Uterus (tissue), 4 donors: Measurements from ENCODE around the gene ZC3H12A. TPM values are rescaled to one million over a fixed set of nuclear protein-coding genes. Genes with fewer than 3 reads are reported as not detected.

Experiments
- DNase-seq, 2 donors: peaks; one replicate each; pipeline ENCODE4 v3.0.0-alpha.2; 2019 to 2020
- H3K27ac ChIP-seq, 2 donors: fragments of 200-600 bp; sonication (generic); 1 replicate in 1 of 2; 2 replicates in 1 of 2; pipeline ENCODE4 v1.5.1; 2016 to 2018
- H3K27me3 ChIP-seq, 2 donors: fragments of 200-600 bp; sonication (generic); one replicate each; pipeline ENCODE4 v1.5.1; 2018 to 2019; ENCODE audit warnings: control low read depth in 1 of 2
- H3K36me3 ChIP-seq, 2 donors: fragments of 200-600 bp; sonication (generic); one replicate each; pipeline ENCODE4 v1.5.1; 2019; ENCODE audit warnings: control low read depth in 1 of 2
- H3K4me1 ChIP-seq, 2 donors: fragments of 200-600 bp; sonication (generic); one replicate each; pipeline ENCODE4 v1.5.1; 2018 to 2019; ENCODE audit warnings: control low read depth in 1 of 2
- H3K4me3 ChIP-seq, 2 donors: fragments of 200-600 bp; sonication (generic); 1 replicate in 1 of 2; 2 replicates in 1 of 2; pipeline ENCODE4 v1.5.1; 2018 to 2019; ENCODE audit warnings: mild to moderate bottlenecking in 1 of 2
- H3K9me3 ChIP-seq, 2 donors: fragments of 200-600 bp; sonication (generic); one replicate each; pipeline ENCODE4 v1.5.1; 2019; ENCODE audit warnings: control low read depth in 1 of 2
- CTCF ChIP-seq, 4 experiments: fragments of 200-600 bp in 2 of 4; fragments of 450-650 bp in 2 of 4; sonication (generic) in 2 of 4; IDR thresholded peaks; one replicate each; pipeline ENCODE4 v1.5.1; 2016 to 2019; ENCODE audit warnings: antibody characterized with exemption in 4 of 4, mild to moderate bottlenecking in 2 of 4, moderate library complexity in 1 of 4
- POLR2A ChIP-seq, 2 donors: fragments of 450-650 bp; IDR thresholded peaks; one replicate each; pipeline ENCODE4 v1.6.1; 2016; ENCODE audit warnings: antibody characterized with exemption in 2 of 2, mild to moderate bottlenecking in 1 of 2, moderate library complexity in 1 of 2
- intact Hi-C: fragments of 100-400 bp; cut with DNase I; formaldehyde crosslinking; loops from one replicate; pipeline ENCODE4 v1.15.1; 2023; ENCODE audit warnings: low total_unique reads
- total RNA-seq, 4 donors: library from RNA; depleted of rRNA in 3 of 4; stranded (reverse); fragments of >200 nt in 3 of 4; gene quantifications; one replicate each; pipeline versions ENCODE4 v1.1.0 to v1.2.4, GENCODE V29; 2014 to 2023
- donor health status: DM: yes; HTN: yes; CAD: no.

The ZC3H12A gene
- total RNA-seq, 4 donors from 2014 or later, result 2.5 to 11.5 (median 8.5) TPM

DNA sequence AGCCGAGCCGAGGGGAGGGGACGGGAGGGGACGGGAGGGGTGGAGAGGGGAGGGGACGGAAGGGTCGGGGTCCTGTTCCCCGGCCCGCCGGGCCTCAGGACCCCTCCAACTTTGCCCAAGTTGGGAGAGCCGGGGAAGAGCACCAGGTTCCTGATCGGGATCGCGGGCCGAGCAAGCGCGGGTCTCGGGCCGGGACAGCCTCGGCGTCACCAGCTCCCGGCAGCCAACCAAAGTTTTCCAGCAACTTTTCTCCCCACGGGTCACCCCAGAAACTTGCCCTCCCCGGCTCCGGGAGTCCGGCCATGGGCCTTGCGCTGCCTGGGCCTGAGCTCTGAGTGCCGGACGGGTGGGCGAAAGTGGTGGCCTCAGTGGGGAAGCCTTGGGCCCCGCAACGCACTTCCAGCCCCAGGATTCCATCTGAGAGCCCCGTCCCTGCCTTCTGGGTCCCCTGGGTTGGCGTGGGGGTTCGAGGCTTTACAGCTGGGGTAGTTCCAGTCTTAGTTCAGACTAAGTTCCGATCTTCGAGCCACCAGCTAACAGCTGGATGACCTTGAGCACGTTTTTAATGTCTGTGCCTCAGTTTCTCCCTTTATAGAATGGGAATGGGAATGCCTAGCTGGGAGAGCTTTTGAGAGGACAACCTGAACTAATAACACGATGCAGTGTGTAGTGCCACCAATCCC is 458 bp downstream of the ZC3H12A start:
- intact Hi-C loops, result no loop called here
- no peak for DNase-seq
- H3K36me3 ChIP-seq, result no peaks in the 10 kb centered on the region
- H3K27me3 ChIP-seq, result no peaks in the 10 kb centered on the region
- peak overlapping the region; percentile 89 to 92 for H3K4me3 ChIP-seq
- TF ChIP-seq CTCF (IDR thresholded peaks at IDR 0.05) (no peak), POLR2A (IDR thresholded peaks at IDR 0.05) (no peak)
- H3K9me3 ChIP-seq, result no peaks in the 10 kb centered on the region
- H3K4me1 ChIP-seq, result peaks cover 14 to 45% of the 10 kb centered on the region in 2 donors
- H3K27ac ChIP-seq, result peak overlapping the region; percentile 85 to 94

DNA sequence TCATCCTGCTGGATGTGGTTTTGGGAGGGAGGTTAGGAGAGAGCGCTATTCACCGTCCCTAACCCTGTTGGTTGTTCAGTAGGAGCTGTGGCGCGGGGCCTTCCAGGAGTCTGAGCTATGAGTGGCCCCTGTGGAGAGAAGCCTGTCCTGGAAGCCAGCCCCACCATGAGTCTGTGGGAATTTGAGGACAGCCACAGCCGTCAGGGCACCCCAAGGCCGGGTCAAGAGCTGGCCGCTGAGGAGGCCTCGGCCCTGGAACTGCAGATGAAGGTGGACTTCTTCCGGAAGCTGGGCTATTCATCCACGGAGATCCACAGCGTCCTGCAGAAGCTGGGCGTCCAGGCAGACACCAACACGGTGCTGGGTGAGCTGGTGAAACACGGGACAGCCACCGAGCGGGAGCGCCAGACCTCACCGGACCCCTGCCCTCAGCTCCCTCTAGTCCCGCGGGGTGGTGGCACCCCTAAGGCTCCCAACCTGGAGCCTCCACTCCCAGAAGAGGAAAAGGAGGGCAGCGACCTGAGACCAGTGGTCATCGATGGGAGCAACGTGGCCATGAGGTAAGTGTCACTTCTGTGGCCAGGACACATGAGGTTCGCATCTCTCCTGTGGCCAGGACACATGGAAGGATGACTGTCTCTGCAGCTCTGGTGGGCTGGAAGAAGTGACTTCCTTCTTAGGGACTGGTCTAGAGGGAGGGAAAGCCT is 1.2 kb downstream of the ZC3H12A start:
- peak overlapping the region; percentile 89 to 92 for H3K4me3 ChIP-seq
- H3K27ac ChIP-seq, result peak overlapping the region; percentile 85 to 94
- H3K27me3 ChIP-seq, result no peaks in the 10 kb centered on the region
- no peaks in the 10 kb centered on the region for H3K9me3 ChIP-seq
- intact Hi-C loops, result no loop called here
- DNase-seq, result no peak
- no peak for TF ChIP-seq POLR2A (IDR thresholded peaks at IDR 0.05)
- TF ChIP-seq CTCF (IDR thresholded peaks at IDR 0.05), result no peak
- H3K4me1 ChIP-seq, result peaks cover 14 to 50% of the 10 kb centered on the region in 2 donors
- no peaks in the 10 kb centered on the region for H3K36me3 ChIP-seq

GRCh38 chr1:37476087-37476452 is 1.7 kb downstream of the ZC3H12A start:
- Histone ChIP-seq H3K36me3 (no peaks in the 10 kb centered on the region), H3K9me3 (no peaks in the 10 kb centered on the region), H3K4me1 (peaks cover 14 to 50% of the 10 kb centered on the region in 2 donors), H3K27ac (peak overlapping the region; percentile 85 to 94), H3K27me3 (no peaks in the 10 kb centered on the region), H3K4me3 (peak overlapping the region in 1 of 2 donors; percentile 92)
- DNase-seq, result no peak
- TF ChIP-seq CTCF (IDR thresholded peaks at IDR 0.05), result no peak
- TF ChIP-seq POLR2A (IDR thresholded peaks at IDR 0.05), result no peak
- intact Hi-C loops, result no loop called here

- DNase-seq, result peak; percentile 78 to 80
- intact Hi-C loops, result no loop called here
- Histone ChIP-seq H3K9me3 (no peaks in the 10 kb centered on the region), H3K4me1 (peaks cover 14 to 50% of the 10 kb centered on the region in 2 donors), H3K27me3 (no peaks in the 10 kb centered on the region), H3K27ac (peak overlapping the region; percentile 85 to 94), H3K36me3 (no peaks in the 10 kb centered on the region), H3K4me3 (peak overlapping the region; percentile 9 to 92)
- no peak for TF ChIP-seq POLR2A (IDR thresholded peaks at IDR 0.05)
- no peak for TF ChIP-seq CTCF (IDR thresholded peaks at IDR 0.05)
Observed at GRCh38 chr1:37476460-37477197, 2.2 kb downstream of the ZC3H12A start.
